A673 (cell line): ENCODE measurements around the gene SCGN. TPM values are rescaled to one million over a fixed set of nuclear protein-coding genes. Genes with fewer than 3 reads are reported as not detected.

Experiments used
- BruUV-seq: library from RNA; stranded (reverse); fragments of 400-500 nt; replicated peaks from 2 replicates; lab custom pipeline; 2021; lab: Mats Ljungman, UMichigan
- CTCF ChIA-PET: fragments of 300-600 bp; sonication (Branson Sonifier 250); formaldehyde crosslinking; loops from one replicate; lab custom pipeline; 2022; ENCODE audit warnings: antibody characterized with exemption; lab: Charles Lee
- POLR2A ChIA-PET: fragments of 300-600 bp; sonication (Branson Sonifier 250); formaldehyde crosslinking; loops from one replicate; lab custom pipeline; 2022; ENCODE audit warnings: antibody characterized with exemption; ENCODE audit not compliant: low non-redundant PET; lab: Charles Lee
- DNase-seq: peaks from one replicate; pipeline ENCODE4 v3.0.0-alpha.2; 2015; ENCODE audit warnings: low spot score
- H3K27ac ChIP-seq: fragments of 200-600 bp; sonication (generic); 2 replicates; pipeline ENCODE4 v1.5.1; 2016; ENCODE audit warnings: mixed run types, low read depth, mild to moderate bottlenecking, mixed read lengths, antibody characterized with exemption, low read length; ENCODE audit not compliant: poor library complexity, severe bottlenecking
- H3K27me3 ChIP-seq: fragments of 200-600 bp; sonication (generic); replicated peaks from 2 replicates; pipeline ENCODE4 v1.6.1; 2017; ENCODE audit warnings: mixed run types, low read depth, mild to moderate bottlenecking, mixed read lengths, antibody characterized with exemption, low read length; ENCODE audit not compliant: insufficient read depth, poor library complexity
- H3K36me3 ChIP-seq: fragments of 200-600 bp; sonication (generic); 2 replicates; pipeline ENCODE4 v1.6.1; 2016; ENCODE audit warnings: mixed run types, mild to moderate bottlenecking, mixed read lengths, antibody characterized with exemption, low read length; ENCODE audit not compliant: insufficient read depth, poor library complexity, severe bottlenecking
- H3K4me1 ChIP-seq: fragments of 200-600 bp; sonication (generic); 2 replicates; pipeline ENCODE4 v1.6.1; 2017; ENCODE audit warnings: mixed run types, mild to moderate bottlenecking, mixed read lengths, antibody characterized with exemption, low read length; ENCODE audit not compliant: insufficient read depth, poor library complexity, severe bottlenecking
- H3K4me3 ChIP-seq: fragments of 200-600 bp; sonication (generic); 2 replicates; pipeline ENCODE4 v1.5.1; 2016; ENCODE audit warnings: low read depth, mixed run types, mild to moderate bottlenecking, mixed read lengths, low read length; ENCODE audit not compliant: poor library complexity, severe bottlenecking
- H3K9me3 ChIP-seq: fragments of 200-600 bp; sonication (generic); 2 replicates; pipeline ENCODE4 v1.6.1; 2016; ENCODE audit warnings: mixed run types, low read depth, mild to moderate bottlenecking, mixed read lengths, antibody characterized with exemption, low read length; ENCODE audit not compliant: poor library complexity, severe bottlenecking
- EZH2 ChIP-seq: fragments of 200-600 bp; sonication (generic); IDR thresholded peaks from 2 replicates; pipeline ENCODE4 v1.6.1; 2017; ENCODE audit warnings: borderline replicate concordance, low read depth, mild to moderate bottlenecking, mixed read lengths, antibody characterized with exemption, low read length; ENCODE audit not compliant: poor library complexity, severe bottlenecking
- intact Hi-C: fragments of 100-400 bp; cut with micrococcal nuclease; formaldehyde crosslinking; loops from one replicate; pipeline ENCODE4 v1.10.0; 2022; ENCODE audit not compliant: unreplicated experiment
- total RNA-seq: library from RNA; stranded (reverse); gene quantifications from 2 replicates; pipeline ENCODE4 v1.2.3, GENCODE V29; 2021
- TF ChIP-seq, protein P1 (sequence below): fragments of 300-800, 200-600 bp; sonication (generic); conservative IDR thresholded peaks from 2 replicates; pipeline ENCODE4 v1.5.1; 2017; ENCODE audit warnings: low read depth, mild to moderate bottlenecking, antibody characterized with exemption, low read length, moderate library complexity, mixed read lengths

SCGN gene
- total RNA-seq, 1 experiment from 2014 or later: not detected

DNA sequence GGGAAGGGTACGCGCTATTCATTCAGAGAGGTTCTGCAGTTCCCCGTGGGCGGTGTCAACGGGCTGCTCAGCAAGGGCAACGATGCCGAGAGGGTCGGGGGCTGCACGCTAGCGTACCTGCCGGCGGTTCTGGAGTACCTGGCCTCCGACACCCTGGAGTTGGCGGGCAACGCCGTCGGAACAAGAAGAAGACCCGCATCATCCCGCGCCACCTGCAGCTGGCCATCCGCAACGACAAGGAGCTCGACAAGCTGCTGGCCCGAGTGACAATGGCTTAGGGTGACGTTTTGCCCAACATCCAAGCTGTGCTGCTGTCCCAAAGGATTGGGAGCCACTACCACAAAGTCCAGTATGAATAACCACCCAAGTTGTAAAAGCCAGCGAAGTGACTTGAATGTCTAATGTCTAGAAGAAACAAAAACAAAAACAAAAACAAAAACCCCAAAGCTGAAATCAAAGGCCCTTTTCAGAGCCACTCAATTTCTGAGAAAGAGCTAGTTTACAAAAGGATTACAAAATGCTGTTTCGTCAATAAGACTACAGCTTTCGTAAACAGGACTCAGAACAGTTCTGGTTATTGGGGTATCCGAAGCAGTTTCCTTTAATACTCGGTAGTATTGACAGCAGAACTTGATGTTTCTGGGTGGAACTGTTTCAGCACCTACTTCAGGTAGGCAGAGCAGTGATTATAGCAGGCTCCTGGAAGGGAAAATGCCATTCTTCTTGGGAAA, 80.6 kb downstream of the SCGN start:
- Histone ChIP-seq H3K4me1 (no peaks in the 10 kb centered on the region), H3K27me3 (peaks cover 14% of the 10 kb centered on the region), H3K9me3 (peaks cover 8% of the 10 kb centered on the region), H3K36me3 (no peaks in the 10 kb centered on the region), H3K4me3 (no peak overlapping the region), H3K27ac (no peak overlapping the region)
- no peak for TF ChIP-seq EZH2
- TF ChIP-seq, protein P1, sequence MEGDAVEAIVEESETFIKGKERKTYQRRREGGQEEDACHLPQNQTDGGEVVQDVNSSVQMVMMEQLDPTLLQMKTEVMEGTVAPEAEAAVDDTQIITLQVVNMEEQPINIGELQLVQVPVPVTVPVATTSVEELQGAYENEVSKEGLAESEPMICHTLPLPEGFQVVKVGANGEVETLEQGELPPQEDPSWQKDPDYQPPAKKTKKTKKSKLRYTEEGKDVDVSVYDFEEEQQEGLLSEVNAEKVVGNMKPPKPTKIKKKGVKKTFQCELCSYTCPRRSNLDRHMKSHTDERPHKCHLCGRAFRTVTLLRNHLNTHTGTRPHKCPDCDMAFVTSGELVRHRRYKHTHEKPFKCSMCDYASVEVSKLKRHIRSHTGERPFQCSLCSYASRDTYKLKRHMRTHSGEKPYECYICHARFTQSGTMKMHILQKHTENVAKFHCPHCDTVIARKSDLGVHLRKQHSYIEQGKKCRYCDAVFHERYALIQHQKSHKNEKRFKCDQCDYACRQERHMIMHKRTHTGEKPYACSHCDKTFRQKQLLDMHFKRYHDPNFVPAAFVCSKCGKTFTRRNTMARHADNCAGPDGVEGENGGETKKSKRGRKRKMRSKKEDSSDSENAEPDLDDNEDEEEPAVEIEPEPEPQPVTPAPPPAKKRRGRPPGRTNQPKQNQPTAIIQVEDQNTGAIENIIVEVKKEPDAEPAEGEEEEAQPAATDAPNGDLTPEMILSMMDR: no peak
- DNase-seq: no peak
- intact Hi-C loops: no loop called here
- CTCF ChIA-PET: no interaction called here
- BruUV-seq: no TSS peak
- POLR2A ChIA-PET: no interaction called here

DNA sequence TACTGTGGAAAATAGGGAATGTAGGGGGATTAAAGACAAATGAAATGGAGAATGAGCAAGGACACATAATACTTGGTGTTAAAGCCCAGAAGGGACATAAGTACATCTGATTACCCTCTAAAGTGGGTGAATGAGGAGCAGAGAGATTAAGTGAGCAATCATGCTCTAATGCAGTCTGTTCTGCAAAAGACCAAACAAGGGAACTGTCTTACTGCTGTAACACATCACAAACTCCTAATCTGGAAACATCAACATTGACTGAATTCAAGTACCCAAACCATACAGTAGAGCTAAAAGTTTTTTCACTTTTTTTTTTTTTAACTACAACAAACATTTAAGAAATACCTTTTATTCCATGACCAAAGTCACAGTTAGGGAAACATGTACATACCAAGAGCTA, 83.2 kb downstream of the SCGN start:
- no TSS peak for BruUV-seq
- no peak for DNase-seq
- POLR2A ChIA-PET: no interaction called here
- H3K27ac ChIP-seq: no peak overlapping the region
- H3K9me3 ChIP-seq: peaks cover 8% of the 10 kb centered on the region
- no peaks in the 10 kb centered on the region for H3K36me3 ChIP-seq
- peaks cover 14% of the 10 kb centered on the region for H3K27me3 ChIP-seq
- CTCF ChIA-PET: interaction anchor here (0.6 kb wide), 1 partner anchor 11 kb away, joined by 3 read pairs; no protein-coding TSS in a partner anchor
- intact Hi-C loops: no loop called here
- TF ChIP-seq, protein P1: no peak
- TF ChIP-seq EZH2: no peak
- no peak overlapping the region for H3K4me3 ChIP-seq
- H3K4me1 ChIP-seq: no peaks in the 10 kb centered on the region

DNA sequence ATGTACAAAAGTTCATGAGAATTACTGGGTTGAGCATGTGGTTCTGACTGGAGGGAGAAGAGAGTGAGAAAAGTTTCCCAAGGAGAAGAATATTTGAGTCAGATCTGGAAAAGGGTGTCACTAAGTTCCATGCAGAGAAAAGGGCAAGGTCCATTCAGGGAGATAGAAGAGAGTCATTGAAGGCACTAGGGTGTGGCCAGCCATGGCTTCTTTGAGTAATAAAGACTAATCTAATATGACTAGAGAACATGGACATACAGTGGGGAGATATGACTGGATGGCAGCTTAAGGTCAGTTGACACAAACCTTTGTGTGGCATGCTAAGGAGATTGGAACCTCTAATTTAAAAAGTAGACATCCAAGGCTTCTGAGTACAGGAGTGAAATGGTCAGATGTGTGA, 91.9 kb downstream of the SCGN start:
- BruUV-seq: no TSS peak
- ChIA-PET POLR2A (no interaction called here), CTCF (no interaction called here)
- no peak for DNase-seq
- intact Hi-C loops: no loop called here
- no peaks in the 10 kb centered on the region for H3K27me3 ChIP-seq
- H3K27ac ChIP-seq: no peak overlapping the region
- H3K36me3 ChIP-seq: no peaks in the 10 kb centered on the region
- no peak overlapping the region for H3K4me3 ChIP-seq
- no peaks in the 10 kb centered on the region for H3K4me1 ChIP-seq
- no peaks in the 10 kb centered on the region for H3K9me3 ChIP-seq
- no peak for TF ChIP-seq EZH2
- TF ChIP-seq, protein P1: no peak
